Measurements from ENCODE around the gene SNX20. TPM values are rescaled to one million over a fixed set of nuclear protein-coding genes. Genes with fewer than 3 reads are reported as not detected.

The SNX20 gene
- total and polyA plus RNA-seq, 8 donors = 1.3 to 17.6 (median 1.5) TPM

DNA sequence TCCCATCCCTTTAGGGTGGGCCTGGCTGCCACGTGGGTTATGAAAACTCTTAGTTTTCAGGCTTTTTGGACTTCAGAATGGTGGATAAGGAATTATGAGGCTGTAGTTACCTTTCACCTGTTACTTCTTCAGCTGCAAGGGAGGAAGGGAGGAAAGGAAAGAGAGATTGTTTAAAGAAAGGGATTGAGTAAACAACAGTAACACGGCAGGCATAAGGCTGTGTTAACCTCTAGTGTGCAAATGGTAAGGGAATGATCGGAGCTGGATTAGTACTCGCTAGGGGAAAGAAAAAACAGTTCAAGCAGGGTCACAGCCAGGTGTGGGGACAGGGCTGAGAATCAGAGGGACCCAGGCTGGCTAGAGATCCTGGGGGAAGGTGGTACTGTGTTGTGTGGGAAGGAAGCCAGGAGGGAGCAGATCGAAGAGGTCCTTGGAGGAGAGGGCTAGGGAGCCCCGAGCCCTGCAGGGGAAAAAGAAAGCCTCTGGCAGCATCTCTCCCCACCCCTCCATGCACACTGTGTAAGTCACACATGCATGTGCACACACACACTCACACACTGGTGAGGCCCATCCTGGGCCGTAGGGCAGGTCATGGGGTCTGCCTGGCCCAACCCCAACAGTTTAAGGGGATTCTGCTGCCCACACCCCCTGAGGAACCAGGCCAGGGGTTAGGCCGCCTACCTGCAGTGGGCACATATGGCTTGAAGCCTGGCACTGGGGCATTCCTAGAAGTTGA is 49.7 kb downstream of the SNX20 start:
- TF ChIP-seq, protein P1, sequence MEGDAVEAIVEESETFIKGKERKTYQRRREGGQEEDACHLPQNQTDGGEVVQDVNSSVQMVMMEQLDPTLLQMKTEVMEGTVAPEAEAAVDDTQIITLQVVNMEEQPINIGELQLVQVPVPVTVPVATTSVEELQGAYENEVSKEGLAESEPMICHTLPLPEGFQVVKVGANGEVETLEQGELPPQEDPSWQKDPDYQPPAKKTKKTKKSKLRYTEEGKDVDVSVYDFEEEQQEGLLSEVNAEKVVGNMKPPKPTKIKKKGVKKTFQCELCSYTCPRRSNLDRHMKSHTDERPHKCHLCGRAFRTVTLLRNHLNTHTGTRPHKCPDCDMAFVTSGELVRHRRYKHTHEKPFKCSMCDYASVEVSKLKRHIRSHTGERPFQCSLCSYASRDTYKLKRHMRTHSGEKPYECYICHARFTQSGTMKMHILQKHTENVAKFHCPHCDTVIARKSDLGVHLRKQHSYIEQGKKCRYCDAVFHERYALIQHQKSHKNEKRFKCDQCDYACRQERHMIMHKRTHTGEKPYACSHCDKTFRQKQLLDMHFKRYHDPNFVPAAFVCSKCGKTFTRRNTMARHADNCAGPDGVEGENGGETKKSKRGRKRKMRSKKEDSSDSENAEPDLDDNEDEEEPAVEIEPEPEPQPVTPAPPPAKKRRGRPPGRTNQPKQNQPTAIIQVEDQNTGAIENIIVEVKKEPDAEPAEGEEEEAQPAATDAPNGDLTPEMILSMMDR (IDR thresholded peaks at IDR 0.05) = no peak
- DNase-seq (no peak), ATAC-seq (no peak)
- H3K27me3 ChIP-seq = no peaks in the 10 kb centered on the region
- no peaks in the 10 kb centered on the region for H3K9me3 ChIP-seq
- no peaks in the 10 kb centered on the region for H3K36me3 ChIP-seq
- intact Hi-C loops (cut with DNase I) = no loop called here
- H3K4me3 ChIP-seq = no peak overlapping the region
- no peak overlapping the region for H3K27ac ChIP-seq
- peaks cover 3 to 13% of the 10 kb centered on the region in 2 donors for H3K4me1 ChIP-seq

DNA sequence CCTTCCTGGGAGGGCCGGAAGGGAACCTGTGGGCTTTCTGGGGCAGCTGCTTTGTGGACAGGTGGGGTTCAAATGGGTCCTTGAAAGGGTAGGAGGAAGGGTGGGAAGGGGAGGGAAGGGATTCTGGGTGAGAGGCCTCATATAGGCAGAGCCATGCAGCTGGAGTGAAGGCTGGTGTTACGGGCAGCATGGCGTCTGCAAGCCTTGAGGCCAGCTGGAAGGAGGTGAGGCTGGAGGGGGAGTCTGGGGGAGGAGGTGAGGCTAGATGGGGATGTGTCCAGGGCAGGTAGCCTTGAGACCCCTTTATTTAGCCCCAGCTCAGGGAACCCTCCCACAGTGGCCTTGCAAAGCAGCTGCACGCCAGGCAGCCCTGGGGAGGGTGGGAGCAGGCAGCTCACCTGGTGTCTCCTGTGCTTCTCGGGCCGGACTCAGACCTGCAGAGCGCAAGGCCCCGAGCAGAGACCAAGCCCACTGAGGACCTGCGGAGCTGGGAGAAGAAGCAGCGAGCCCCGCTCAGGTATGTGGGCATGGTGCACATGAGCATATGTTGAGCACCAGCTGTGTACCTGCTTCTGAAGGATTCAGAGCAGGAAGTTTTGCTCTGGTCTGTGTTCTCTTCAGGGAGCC is 50.6 kb downstream of the SNX20 start:
- TF ChIP-seq, protein P1 (IDR thresholded peaks at IDR 0.05) = no peak
- ATAC-seq (no peak), DNase-seq (no peak)
- no peaks in the 10 kb centered on the region for H3K27me3 ChIP-seq
- intact Hi-C loops (cut with DNase I) = no loop called here
- peaks cover 3 to 16% of the 10 kb centered on the region in 2 donors for H3K4me1 ChIP-seq
- H3K36me3 ChIP-seq = no peaks in the 10 kb centered on the region
- H3K27ac ChIP-seq = no peak overlapping the region
- H3K4me3 ChIP-seq = no peak overlapping the region
- no peaks in the 10 kb centered on the region for H3K9me3 ChIP-seq

DNA sequence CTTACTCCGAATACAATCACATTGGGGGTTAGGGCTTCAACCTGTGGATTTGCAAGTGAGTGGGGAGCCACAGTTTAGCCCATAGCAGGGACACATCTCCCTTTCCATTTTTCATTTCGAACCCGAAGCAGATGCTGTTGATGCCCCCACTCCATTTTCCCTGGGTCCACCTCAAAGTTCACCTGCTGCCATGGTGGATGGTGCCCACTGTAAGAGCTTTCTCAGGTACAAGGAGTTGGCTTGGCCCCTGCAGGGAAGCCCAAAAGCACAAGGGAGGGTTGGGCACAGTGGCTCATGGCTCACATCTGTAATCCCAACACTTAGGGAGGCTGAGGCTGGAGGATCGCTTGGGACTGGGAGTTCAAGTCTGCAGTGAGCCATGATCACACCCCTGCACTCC is 51.8 kb downstream of the SNX20 start:
- no peaks in the 10 kb centered on the region for H3K36me3 ChIP-seq
- peaks cover 3 to 16% of the 10 kb centered on the region in 2 donors for H3K4me1 ChIP-seq
- no peak overlapping the region for H3K27ac ChIP-seq
- TF ChIP-seq, protein P1 (IDR thresholded peaks at IDR 0.05) = no peak
- H3K9me3 ChIP-seq = no peaks in the 10 kb centered on the region
- no peak for DNase-seq
- ATAC-seq = no peak
- H3K27me3 ChIP-seq = no peaks in the 10 kb centered on the region
- no peak overlapping the region for H3K4me3 ChIP-seq
- intact Hi-C loops (cut with DNase I) = no loop called here

DNA sequence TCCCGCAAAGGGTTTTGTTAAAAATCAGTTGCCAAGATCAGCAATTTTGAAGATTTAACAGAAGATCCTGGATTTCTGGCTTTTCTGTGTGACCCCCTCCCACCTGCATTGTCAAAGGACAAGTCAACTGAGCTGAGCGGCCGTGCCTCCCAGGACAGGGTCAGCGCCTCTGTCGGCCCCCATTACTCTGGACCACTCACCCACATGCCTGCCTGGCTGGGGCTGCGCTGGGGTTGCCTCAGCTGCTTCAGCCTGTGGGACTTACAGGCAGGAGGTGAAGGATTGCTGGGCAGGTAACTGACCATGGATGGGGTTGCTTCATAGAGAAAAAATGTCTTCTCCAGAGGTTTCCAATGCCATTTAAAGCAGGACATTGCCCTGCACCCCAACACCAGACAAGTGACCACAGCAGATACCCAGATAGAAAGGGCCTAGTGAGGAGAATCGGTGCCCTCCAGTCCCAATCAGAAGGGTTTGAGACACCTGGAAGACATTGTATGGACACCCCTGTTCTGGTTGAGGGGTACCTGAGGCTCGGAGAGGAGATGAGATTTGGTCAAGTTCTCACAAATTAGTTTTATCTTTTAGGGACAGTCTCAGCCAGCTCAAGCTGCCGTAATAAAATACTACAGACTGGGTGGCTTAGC is 52.8 kb downstream of the SNX20 start:
- H3K9me3 ChIP-seq = no peaks in the 10 kb centered on the region
- no peak overlapping the region for H3K4me3 ChIP-seq
- peaks cover 3 to 16% of the 10 kb centered on the region in 2 donors for H3K4me1 ChIP-seq
- intact Hi-C loops (cut with DNase I) = no loop called here
- ATAC-seq (no peak), DNase-seq (no peak)
- no peak overlapping the region for H3K27ac ChIP-seq
- TF ChIP-seq, protein P1 (IDR thresholded peaks at IDR 0.05) = no peak
- H3K36me3 ChIP-seq = no peaks in the 10 kb centered on the region
- H3K27me3 ChIP-seq = no peaks in the 10 kb centered on the region

DNA sequence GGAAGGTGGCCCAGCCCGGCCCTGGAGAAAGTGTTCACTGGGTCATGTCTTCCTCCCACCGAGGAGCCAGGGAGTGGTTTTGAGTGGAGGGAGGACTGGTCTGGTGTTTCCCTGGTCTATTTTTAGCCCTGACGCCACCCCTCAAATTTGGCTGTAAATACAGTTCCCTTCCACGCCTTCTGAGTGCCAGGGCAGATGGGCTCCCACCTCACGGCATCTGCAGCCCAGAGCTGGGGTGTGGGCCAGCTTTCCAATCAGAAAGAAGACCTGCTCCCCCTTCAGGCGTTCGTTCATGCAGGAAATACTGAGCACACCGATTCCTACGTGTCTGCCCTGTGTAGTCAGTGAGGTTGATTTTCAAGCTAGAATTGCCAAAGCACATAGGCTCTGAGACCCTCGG is 53.7 kb downstream of the SNX20 start:
- intact Hi-C loops (cut with DNase I) = no loop called here
- TF ChIP-seq, protein P1 (IDR thresholded peaks at IDR 0.05) = no peak
- DNase-seq = peak in 1 of 4 donors; percentile 53
- no peak overlapping the region for H3K4me3 ChIP-seq
- H3K27ac ChIP-seq = peak overlapping the region in 1 of 2 donors; percentile 10
- peak; percentile 59 for ATAC-seq
- H3K9me3 ChIP-seq = no peaks in the 10 kb centered on the region
- H3K36me3 ChIP-seq = no peaks in the 10 kb centered on the region
- H3K27me3 ChIP-seq = no peaks in the 10 kb centered on the region
- peaks cover 3 to 16% of the 10 kb centered on the region in 2 donors for H3K4me1 ChIP-seq

Measured in left lung (tissue), 10 donors.